HCT116 (cell line): Measurements from ENCODE around the gene ANGPTL8. TPM values are rescaled to one million over a fixed set of nuclear protein-coding genes. Genes with fewer than 3 reads are reported as not detected.

ENCODE experiments used
- ATAC-seq: fragments of 200-7000 bp; cut with Tn5 transposase; 2 replicates; pipeline ENCODE4 v1.9.1; 2020; ENCODE audit warnings: mild to moderate bottlenecking, moderate library complexity
- BruUV-seq: library from RNA; stranded (reverse); fragments of 400-500 nt; replicated peaks from 2 replicates; lab custom pipeline; 2021; lab: Mats Ljungman, UMichigan
- CTCF ChIA-PET: fragments of 300-600 bp; sonication (Branson Sonifier 250); formaldehyde crosslinking; loops from one replicate; lab custom pipeline; 2021; ENCODE audit warnings: antibody characterized with exemption; lab: Charles Lee
- POLR2A ChIA-PET: fragments of 300-600, 350-600 bp; sonication (Branson Sonifier 250); formaldehyde crosslinking; loops from one replicate; lab custom pipeline; 2021; ENCODE audit warnings: antibody characterized with exemption; lab: Charles Lee
- RAD21 ChIA-PET, 2 experiments: fragments of 300-600 bp; sonication (Branson Sonifier 250); formaldehyde crosslinking; loops; one replicate each; lab custom pipeline; 2023; ENCODE audit warnings: low total read pairs in 2 of 2; ENCODE audit not compliant: uncharacterized antibody in 2 of 2, unreplicated experiment in 2 of 2, low non-redundant PET in 1 of 2; lab: Charles Lee
- DNase-seq: peaks from one replicate; pipeline ENCODE4 v3.0.0-alpha.2; 2010; ENCODE audit warnings: low read depth, low spot score
- H2AFZ ChIP-seq: fragments of 200-600 bp; shearing (Covaris generic), sonication (generic); 2 replicates; pipeline ENCODE4 v1.6.1; 2017; ENCODE audit warnings: low read depth, mixed run types, mixed read lengths, antibody characterized with exemption, low read length; ENCODE audit not compliant: poor library complexity, severe bottlenecking
- H3K27ac ChIP-seq: 2 replicates; pipeline ENCODE4 v1.5.1; 2012; ENCODE audit warnings: low read depth, low read length
- H3K27me3 ChIP-seq: fragments of 200-600 bp; sonication (generic); 2 replicates; pipeline ENCODE4 v1.6.1; 2016; ENCODE audit warnings: mixed run types, low read length, mixed read lengths; ENCODE audit not compliant: insufficient read depth
- H3K36me3 ChIP-seq, 2 experiments: fragments of 200-500 bp in 1 of 2; fragments of 200-600 bp in 1 of 2; sonication (Bioruptor generic) in 1 of 2; sonication (generic) in 1 of 2; 2 replicates each; pipeline versions ENCODE4 v1.5.1 to v1.6.1; 2014 to 2016; ENCODE audit warnings: low read length in 2 of 2, inconsistent platforms in 1 of 2, mixed read lengths in 1 of 2, mixed run types in 1 of 2; ENCODE audit not compliant: insufficient read depth in 2 of 2, control insufficient read depth in 1 of 2
- H3K4me1 ChIP-seq, 2 experiments: fragments of 200-600 bp in 1 of 2; sonication (generic) in 1 of 2; 2 replicates each; pipeline versions ENCODE4 v1.5.1 to v1.6.1; 2012 to 2017; ENCODE audit warnings: low read length in 2 of 2, inconsistent platforms in 1 of 2, mild to moderate bottlenecking in 1 of 2, mixed read lengths in 1 of 2, mixed run types in 1 of 2, moderate library complexity in 1 of 2; ENCODE audit not compliant: insufficient read depth in 2 of 2, control insufficient read depth in 1 of 2
- H3K4me2 ChIP-seq: fragments of 200-600 bp; sonication (generic); 2 replicates; pipeline ENCODE4 v1.6.1; 2017; ENCODE audit warnings: mixed run types, low read length, mixed read lengths
- H3K4me3 ChIP-seq, 2 experiments: fragments of 200-600 bp in 1 of 2; sonication (generic) in 1 of 2; replicated peaks in 1 of 2; 2 replicates each; pipeline ENCODE4 v1.5.1; 2011 to 2016; ENCODE audit warnings: low read length in 2 of 2, control low read depth in 1 of 2, low read depth in 1 of 2, mild to moderate bottlenecking in 1 of 2, mixed read lengths in 1 of 2, mixed run types in 1 of 2
- H3K79me2 ChIP-seq: fragments of 200-600 bp; sonication (generic); 2 replicates; pipeline ENCODE4 v1.6.1; 2017; ENCODE audit warnings: mild to moderate bottlenecking, mixed run types, low read length, moderate library complexity, mixed read lengths; ENCODE audit not compliant: insufficient read depth
- H3K9ac ChIP-seq: fragments of 200-600 bp; sonication (generic); 2 replicates; pipeline ENCODE4 v1.6.1; 2016; ENCODE audit warnings: low read length, mixed read lengths
- H3K9me2 ChIP-seq: fragments of 200-600 bp; sonication (generic), shearing (Covaris generic); 2 replicates; pipeline ENCODE4 v1.6.1; 2017; ENCODE audit warnings: mixed run types, mild to moderate bottlenecking, moderate library complexity; ENCODE audit not compliant: insufficient read depth
- H3K9me3 ChIP-seq, 2 experiments: fragments of 200-500 bp in 1 of 2; fragments of 200-600 bp in 1 of 2; sonication (Bioruptor generic) in 1 of 2; sonication (generic) in 1 of 2; 2 replicates each; pipeline ENCODE4 v1.6.1; 2014 to 2017; ENCODE audit warnings: low read length in 2 of 2, mixed read lengths in 2 of 2, inconsistent platforms in 1 of 2, low read depth in 1 of 2, mild to moderate bottlenecking in 1 of 2, mixed run types in 1 of 2, moderate library complexity in 1 of 2; ENCODE audit not compliant: control insufficient read depth in 1 of 2, insufficient read depth in 1 of 2
- H4K20me1 ChIP-seq: fragments of 200-600 bp; sonication (generic), shearing (Covaris generic); 2 replicates; pipeline ENCODE4 v1.6.1; 2017; ENCODE audit warnings: mixed run types, mild to moderate bottlenecking, moderate library complexity; ENCODE audit not compliant: insufficient read depth
- ATF3 ChIP-seq: IDR thresholded peaks from 2 replicates; pipeline ENCODE4 v1.6.1; 2012
- CBX3 ChIP-seq: IDR thresholded peaks from 2 replicates; pipeline ENCODE4 v1.6.1; 2012; ENCODE audit warnings: low read depth
- CEBPB ChIP-seq: IDR thresholded peaks from 2 replicates; pipeline ENCODE4 v1.6.1; 2012; ENCODE audit warnings: low read depth
- CTCF ChIP-seq, 3 experiments: fragments of 200-600 bp in 1 of 3; sonication (generic) in 1 of 3; IDR thresholded peaks in 2 of 3; conservative IDR thresholded peaks in 1 of 3; 2 replicates each; pipeline ENCODE4 v1.5.1; 2012 to 2017; ENCODE audit warnings: low read depth in 2 of 3, low read length in 2 of 3, antibody characterized with exemption in 1 of 3, borderline replicate concordance in 1 of 3, control low read depth in 1 of 3, mild to moderate bottlenecking in 1 of 3, mixed read lengths in 1 of 3, mixed run types in 1 of 3, moderate library complexity in 1 of 3; ENCODE audit not compliant: insufficient read depth in 1 of 3
- EGR1 ChIP-seq: IDR thresholded peaks from 2 replicates; pipeline ENCODE4 v1.6.1; 2012; ENCODE audit warnings: low read depth
- ELF1 ChIP-seq: IDR thresholded peaks from 2 replicates; pipeline ENCODE4 v1.6.1; 2012; ENCODE audit warnings: low read depth, borderline replicate concordance
- EZH2 ChIP-seq: fragments of 200-600 bp; sonication (generic); IDR thresholded peaks from 2 replicates; pipeline ENCODE4 v1.6.1; 2017; ENCODE audit warnings: antibody characterized with exemption, mixed run types
- EZH2phosphoT487 ChIP-seq: fragments of 200-600 bp; IDR thresholded peaks from 2 replicates; pipeline ENCODE4 v1.6.1; 2018; ENCODE audit warnings: antibody characterized with exemption, borderline replicate concordance
- FOSL1 ChIP-seq: IDR thresholded peaks from 2 replicates; pipeline ENCODE4 v1.6.1; 2012; ENCODE audit warnings: low read depth
- JUND ChIP-seq: IDR thresholded peaks from 2 replicates; pipeline ENCODE4 v1.6.1; 2012
- MAX ChIP-seq: IDR thresholded peaks from 2 replicates; pipeline ENCODE4 v1.6.1; 2012
- POLR2AphosphoS5 ChIP-seq: IDR thresholded peaks from 2 replicates; pipeline ENCODE4 v1.6.1; 2011; ENCODE audit warnings: mild to moderate bottlenecking, low read depth, low read length, moderate library complexity
- REST ChIP-seq: IDR thresholded peaks from 2 replicates; pipeline ENCODE4 v1.6.1; 2012; ENCODE audit warnings: low read depth
- SIN3A ChIP-seq: IDR thresholded peaks from 2 replicates; pipeline ENCODE4 v1.6.1; 2012; ENCODE audit warnings: low read depth
- SP1 ChIP-seq: IDR thresholded peaks from 2 replicates; pipeline ENCODE4 v1.6.1; 2012; ENCODE audit warnings: low read depth
- SRF ChIP-seq: IDR thresholded peaks from 2 replicates; pipeline ENCODE4 v1.6.1; 2012; ENCODE audit warnings: low read depth
- YY1 ChIP-seq: IDR thresholded peaks from 2 replicates; pipeline ENCODE4 v1.6.1; 2011; ENCODE audit warnings: low read length, low read depth, moderate library complexity, mild to moderate bottlenecking; ENCODE audit not compliant: insufficient replicate concordance; ENCODE audit errors: extremely low read depth
- ZBTB33 ChIP-seq: IDR thresholded peaks from 2 replicates; pipeline ENCODE4 v1.6.1; 2011; ENCODE audit warnings: mild to moderate bottlenecking, low read length, moderate library complexity; ENCODE audit not compliant: insufficient replicate concordance; ENCODE audit errors: extremely low read depth
- ZFX ChIP-seq: fragments of 450-650 bp; IDR thresholded peaks from 2 replicates; pipeline ENCODE4 v1.6.1; 2017
- ZNF274 ChIP-seq: fragments of 200-500 bp; sonication (Bioruptor generic); IDR thresholded peaks from 2 replicates; pipeline ENCODE4 v1.6.1; 2014; ENCODE audit warnings: mild to moderate bottlenecking, low read depth, low read length, inconsistent platforms
- intact Hi-C: fragments of 100-400 bp; cut with micrococcal nuclease; formaldehyde crosslinking; loops from 2 replicates; pipeline ENCODE4 v1.10.0; 2022
- total RNA-seq: library from RNA; stranded (reverse); gene quantifications from one replicate; pipeline ENCODE4 v1.2.1, GENCODE V29; 2021; ENCODE audit not compliant: unreplicated experiment

Gene ANGPTL8
- total RNA-seq, 1 experiment from 2014 or later = not detected

GRCh38 chr19:11201791-11202190, 37.6 kb upstream of the ANGPTL8 start:
- intact Hi-C loops = loop anchor here (5.0 kb wide), 1 partner anchor 264 kb away; no protein-coding TSS in a partner anchor
- H3K9me3 ChIP-seq = no peaks in the 10 kb centered on the region
- H3K9ac ChIP-seq = no peak overlapping the region
- H2AFZ ChIP-seq = no peak overlapping the region
- no peak for TF ChIP-seq SRF
- TF ChIP-seq CBX3 = no peak
- TF ChIP-seq EZH2phosphoT487 = no peak
- TF ChIP-seq CTCF (IDR thresholded peaks at IDR 0.05 in 2 of 3, conservative IDR thresholded peaks at IDR 0.05 in 1 of 3; ENCODE audit: borderline replicate concordance in 1 of 3, insufficient read depth in 1 of 3, low read depth in 2 of 3, low read length in 2 of 3) = no peak
- no peak for TF ChIP-seq ELF1
- TF ChIP-seq JUND = no peak
- no peak for TF ChIP-seq EZH2
- no peak for TF ChIP-seq SP1
- no peak for TF ChIP-seq FOSL1
- no peak for TF ChIP-seq YY1
- TF ChIP-seq ZBTB33 = no peak
- no peak for TF ChIP-seq MAX
- no peak for TF ChIP-seq CEBPB
- TF ChIP-seq POLR2AphosphoS5 = no peak
- no peak for TF ChIP-seq EGR1
- TF ChIP-seq REST = no peak
- no peak for TF ChIP-seq ZNF274
- no peak for TF ChIP-seq SIN3A
- TF ChIP-seq ATF3 = no peak
- no peak for TF ChIP-seq ZFX
- no peak overlapping the region for H3K4me2 ChIP-seq
- DNase-seq = no peak
- peaks cover 19 to 31% of the 10 kb centered on the region in 2 experiments for H3K4me1 ChIP-seq
- RAD21 ChIA-PET = no interaction called here
- ATAC-seq = no peak
- H3K79me2 ChIP-seq = no peaks in the 10 kb centered on the region
- POLR2A ChIA-PET = no interaction called here
- no peaks in the 10 kb centered on the region for H3K27me3 ChIP-seq
- no peak overlapping the region for H3K4me3 ChIP-seq
- H4K20me1 ChIP-seq = no peaks in the 10 kb centered on the region
- no TSS peak for BruUV-seq
- CTCF ChIA-PET = interaction anchor here (1.0 kb wide), 1 partner anchor 64 kb away, joined by 4 read pairs; no protein-coding TSS in a partner anchor
- peaks cover 0 to 3% of the 10 kb centered on the region in 2 experiments; a peak in 1 of 4 replicates for H3K36me3 ChIP-seq
- no peak overlapping the region for H3K27ac ChIP-seq
- no peaks in the 10 kb centered on the region for H3K9me2 ChIP-seq
